Astrocyte of the spinal cord (primary cell): ENCODE results near the gene SERPINF2.
A peak's percentile ranks its signal among the peaks of the same experiment; 100 is the strongest.

Experiments
- DNase-seq: peaks from one replicate; pipeline ENCODE4 v3.0.0; 2011; ENCODE audit warnings: low read depth, low spot score
- H3K4me3 ChIP-seq: 2 replicates; pipeline ENCODE4 v1.5.1; 2011; ENCODE audit warnings: low read depth, mild to moderate bottlenecking, low read length, moderate library complexity
- CTCF ChIP-seq: IDR thresholded peaks from 2 replicates; pipeline ENCODE4 v1.5.1; 2012; ENCODE audit warnings: low read depth, mild to moderate bottlenecking, low read length, inconsistent platforms
- in situ Hi-C: cut with HindIII; loops from 2 replicates; pipeline ENCODE4 v1.10.0; 2017; ENCODE audit warnings: low sequenced_read_pairs

The SERPINF2 gene

GRCh38 chr17:1773696-1774181 is 31.1 kb downstream of the SERPINF2 start:
- DNase-seq: no peak
- in situ Hi-C loops: no loop called here
- no peak for TF ChIP-seq CTCF
- H3K4me3 ChIP-seq: no peak overlapping the region

- no peak for DNase-seq
- no peak for TF ChIP-seq CTCF
- no peak overlapping the region for H3K4me3 ChIP-seq
- in situ Hi-C loops: no loop called here
Observed at GRCh38 chr17:1774390-1775176, 31.9 kb downstream of the SERPINF2 start.

GRCh38 chr17:1776328-1776727 is 33.7 kb downstream of the SERPINF2 start:
- in situ Hi-C loops: no loop called here
- H3K4me3 ChIP-seq: no peak overlapping the region
- TF ChIP-seq CTCF: no peak
- no peak for DNase-seq

- no peak for DNase-seq
- in situ Hi-C loops: no loop called here
- TF ChIP-seq CTCF: no peak
- H3K4me3 ChIP-seq: no peak overlapping the region
Observed at GRCh38 chr17:1776857-1777256, 34.2 kb downstream of the SERPINF2 start.

- TF ChIP-seq CTCF: no peak
- peak; percentile 98 for DNase-seq
- H3K4me3 ChIP-seq: no peak overlapping the region
- in situ Hi-C loops: no loop called here
Observed at GRCh38 chr17:1779571-1780131, 37.0 kb downstream of the SERPINF2 start.

- no peak overlapping the region for H3K4me3 ChIP-seq
- no peak for DNase-seq
- in situ Hi-C loops: no loop called here
- no peak for TF ChIP-seq CTCF
Observed at GRCh38 chr17:1782171-1782567, 39.5 kb downstream of the SERPINF2 start.
